NAMALWA (cell line): ENCODE data around the gene MRPL20.
"Not testable (repeated sequence)": the region's sequence is repeated elsewhere in the genome, so short reads cannot be mapped to it uniquely, and the experiment has no call there.

Experiments
- DNase-seq: peaks from one replicate; pipeline ENCODE4 v3.0.0-alpha.2; 2015; ENCODE audit warnings: low spot score

MRPL20 gene

DNA sequence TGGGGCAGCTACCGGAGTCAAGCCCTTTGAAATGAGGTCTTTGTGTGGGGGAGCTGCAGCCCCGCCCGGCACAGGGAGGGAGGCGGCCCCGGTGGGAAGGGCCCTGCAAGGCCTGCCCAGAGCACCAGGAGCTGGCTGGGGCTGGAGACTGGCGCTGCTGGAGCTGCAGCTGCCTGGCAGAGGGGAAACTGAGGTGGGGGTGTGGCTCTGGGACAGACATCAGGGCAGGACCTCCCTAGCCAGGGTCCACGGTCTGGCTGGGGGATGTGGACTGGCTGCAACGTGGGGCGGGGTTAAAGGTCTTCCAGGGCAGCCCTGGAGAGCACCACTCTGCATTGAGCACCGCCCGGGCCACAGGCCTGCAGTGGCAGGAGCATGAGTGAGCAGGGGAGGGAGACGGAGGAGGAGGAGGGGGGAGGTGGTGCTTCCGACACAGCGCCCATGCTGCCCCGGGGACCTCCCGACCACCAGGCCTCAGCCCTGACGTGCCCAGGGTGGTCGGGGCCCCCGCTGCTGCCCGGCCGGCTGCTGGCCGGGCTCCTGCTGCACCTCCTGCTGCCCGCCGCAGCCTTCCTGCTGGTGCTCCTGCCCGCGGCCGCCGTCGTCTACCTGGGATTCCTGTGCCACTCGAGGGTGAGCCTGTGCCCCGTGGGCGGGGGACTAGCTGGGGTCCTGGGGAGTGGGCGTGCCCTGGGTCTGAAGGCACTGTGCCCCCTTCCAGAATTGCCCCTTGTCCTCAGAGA is 18.8 kb upstream of the MRPL20 start:
- no peak for DNase-seq

DNA sequence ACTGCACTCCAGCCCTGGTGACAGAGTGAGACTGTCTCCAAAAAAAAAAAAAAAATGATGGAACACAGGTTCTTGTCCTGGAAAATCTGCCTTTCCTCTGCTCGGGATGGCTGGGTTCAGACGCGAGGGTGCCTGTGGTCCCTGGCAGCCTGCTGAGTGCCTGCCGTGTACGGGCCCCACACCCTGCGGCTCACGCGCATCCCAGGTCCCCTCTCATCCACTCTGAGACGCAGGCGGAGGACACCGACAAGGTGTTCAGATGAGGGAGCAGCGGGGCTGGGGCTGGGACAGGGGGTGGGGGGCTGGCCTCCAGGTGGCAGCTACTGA is 18.3 kb upstream of the MRPL20 start:
- no peak for DNase-seq

DNA sequence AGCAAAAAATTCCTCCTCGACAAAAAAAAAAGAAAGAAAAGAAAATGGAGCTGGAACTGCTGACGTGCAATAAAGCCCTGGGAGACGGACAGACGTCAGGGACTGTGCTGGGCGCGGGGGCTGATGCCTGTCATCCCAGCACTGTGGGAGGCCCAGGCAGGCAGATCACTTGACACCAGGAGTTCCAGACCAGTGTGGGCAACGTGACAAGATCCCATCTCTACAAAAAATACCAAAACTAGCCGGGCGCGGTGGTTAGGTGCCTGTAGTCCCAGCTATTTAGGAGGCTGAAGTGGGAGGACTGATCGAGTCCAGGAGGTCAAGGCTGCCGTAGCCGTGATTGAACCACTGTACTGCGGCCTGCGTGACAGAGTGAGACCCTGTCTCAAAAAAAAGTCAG is 17.6 kb upstream of the MRPL20 start:
- no peak for DNase-seq

DNA sequence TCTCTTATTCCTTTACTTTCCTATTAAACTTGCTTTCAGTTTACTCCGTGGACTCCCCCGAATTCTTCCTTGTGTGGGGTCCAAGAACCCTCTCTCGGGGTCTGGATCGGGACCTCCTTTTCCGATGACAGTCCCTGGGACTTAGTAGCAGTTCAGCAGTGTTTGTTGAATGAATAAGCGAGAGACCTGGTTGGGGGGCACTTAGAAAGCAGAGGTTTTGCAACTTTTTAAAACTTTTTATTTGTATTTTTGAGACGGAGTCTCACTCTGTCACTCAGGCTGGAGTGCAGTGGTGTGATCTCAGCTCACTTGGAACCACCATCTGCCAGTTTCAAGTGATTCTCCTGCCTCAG is 16.1 kb upstream of the MRPL20 start:
- DNase-seq = no peak

DNA sequence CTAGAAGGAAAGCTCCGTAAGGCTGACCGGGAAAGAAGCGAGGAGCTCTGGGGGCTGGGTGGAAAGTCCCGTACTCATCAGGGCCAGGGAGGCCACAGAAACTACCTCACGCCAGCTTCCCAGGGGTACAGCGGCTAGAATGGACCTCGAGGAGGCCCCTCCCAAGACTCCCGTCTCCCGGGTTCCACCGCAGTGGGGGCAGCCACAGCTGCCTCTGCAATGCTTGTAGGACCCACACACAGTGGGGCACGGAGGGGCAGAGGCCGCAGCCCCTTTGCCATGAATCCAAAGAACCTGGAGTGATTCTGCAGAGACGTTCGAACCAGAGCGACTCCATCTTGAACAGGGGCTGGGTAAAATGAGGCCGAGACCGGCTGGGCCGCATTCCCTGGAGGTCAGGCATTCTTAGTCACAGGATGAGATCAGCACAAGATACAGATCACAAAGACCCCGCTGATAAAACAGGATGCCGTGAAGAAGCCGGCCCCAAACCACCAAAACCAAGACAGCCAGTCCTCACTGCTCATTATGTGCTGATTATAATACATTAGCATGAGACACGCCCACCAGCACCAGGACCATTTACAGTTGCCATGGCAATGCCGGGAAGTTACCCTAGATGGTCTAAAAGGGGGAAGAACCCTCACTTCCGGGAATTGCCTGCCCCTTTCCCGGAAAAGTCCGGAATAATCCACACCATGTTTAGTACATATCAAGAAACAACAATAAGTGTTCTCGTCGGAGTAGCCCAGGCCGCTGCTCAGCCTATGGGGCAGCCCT is 15.6 kb upstream of the MRPL20 start:
- DNase-seq = peak; percentile 71

DNA sequence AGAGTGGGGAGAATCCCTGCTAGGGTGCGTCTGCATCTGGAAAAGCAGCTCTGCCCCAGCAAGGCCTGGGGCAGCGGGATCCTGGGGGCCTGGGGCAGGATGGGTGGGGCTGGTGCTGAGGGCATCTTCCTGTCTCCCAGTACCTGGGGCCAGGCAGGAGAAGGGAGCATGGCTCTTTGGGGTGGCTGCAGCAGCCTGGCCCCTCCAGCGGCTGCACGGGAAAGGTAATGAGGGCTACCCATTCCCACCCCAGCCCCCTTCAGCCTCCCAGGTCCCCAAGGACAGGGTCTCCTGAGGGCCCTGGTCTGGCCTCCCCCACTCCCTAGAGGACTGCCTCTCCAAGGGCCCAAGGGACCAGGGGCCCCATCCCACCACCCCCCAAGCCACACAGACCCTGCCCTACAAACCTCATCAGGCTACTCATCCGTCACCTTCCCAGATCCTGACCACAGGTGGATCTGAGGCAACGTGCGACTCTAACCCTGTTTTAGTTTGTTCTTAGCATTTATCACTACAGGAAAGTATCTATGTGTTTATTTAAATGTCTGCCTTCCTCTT is 14.9 kb upstream of the MRPL20 start:
- DNase-seq = no peak

DNA sequence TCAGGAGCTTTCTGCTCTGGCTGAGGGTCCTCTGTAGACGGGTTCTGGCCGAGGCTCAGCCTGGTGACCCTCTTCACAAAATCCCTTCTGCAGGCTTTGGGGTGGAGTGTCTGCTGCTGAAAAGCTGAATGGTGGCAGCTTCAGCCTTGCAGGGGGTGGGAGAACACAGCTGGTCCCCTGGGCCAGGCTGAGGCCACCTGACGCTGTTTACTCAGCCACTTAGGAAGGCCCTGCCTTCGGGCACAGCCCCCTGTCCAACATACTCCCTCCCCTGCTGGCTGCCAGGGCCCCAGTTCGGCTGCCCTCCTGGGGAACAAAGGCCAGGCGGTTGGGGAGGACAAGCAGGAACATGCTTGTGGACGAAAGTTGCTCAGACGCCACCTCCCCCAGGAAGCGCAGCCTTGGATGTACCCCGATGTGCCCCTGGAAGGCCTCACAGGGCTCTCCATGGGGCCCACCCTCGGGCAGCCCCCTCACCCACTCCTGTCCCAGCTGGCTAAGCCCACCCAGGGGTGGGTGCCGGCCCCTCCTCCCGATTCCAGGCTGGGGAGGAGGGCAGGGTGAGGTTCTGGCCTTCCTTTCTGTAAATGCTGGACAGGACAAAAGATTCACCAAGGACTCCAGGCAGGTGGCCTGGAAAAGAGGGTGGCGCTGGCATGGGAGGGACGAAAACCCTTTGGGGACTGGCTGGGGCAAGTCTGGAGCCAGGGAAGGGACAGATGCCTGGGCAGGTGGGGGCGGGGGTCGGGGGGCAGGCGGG is 14.2 kb upstream of the MRPL20 start, which contains the start of gene ANKRD65:
Gene ANKRD65, minus strand, starts transcription at position 130 of the 760 bp plus-strand sequence. CDS start 271 bp downstream, outside the sequence.
- DNase-seq = no peak

DNA sequence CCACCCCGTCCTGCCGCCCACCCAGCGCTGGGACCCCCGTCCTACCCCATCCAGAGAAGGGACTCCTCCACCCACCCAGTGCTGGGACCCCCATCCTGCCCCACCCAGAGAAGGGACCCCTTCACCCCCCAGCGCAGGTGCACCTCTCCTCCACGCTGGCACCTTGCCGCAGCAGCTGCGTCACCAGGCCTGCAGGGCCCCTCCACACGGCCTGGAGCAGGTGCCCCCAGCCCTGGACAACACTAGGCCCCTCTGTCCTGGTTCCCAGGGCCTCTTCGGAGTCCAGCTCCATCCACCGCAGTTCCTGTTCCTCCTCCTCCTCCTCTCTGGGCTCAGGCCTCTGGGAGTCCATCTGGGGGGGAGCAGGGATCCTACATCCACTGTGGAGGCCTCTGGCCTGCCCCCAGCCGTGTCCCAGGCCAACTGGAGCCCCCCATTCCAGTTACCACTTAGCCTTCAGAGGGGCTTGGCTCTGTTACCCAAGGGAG is 13.6 kb upstream of the MRPL20 start:
- DNase-seq = no peak

DNA sequence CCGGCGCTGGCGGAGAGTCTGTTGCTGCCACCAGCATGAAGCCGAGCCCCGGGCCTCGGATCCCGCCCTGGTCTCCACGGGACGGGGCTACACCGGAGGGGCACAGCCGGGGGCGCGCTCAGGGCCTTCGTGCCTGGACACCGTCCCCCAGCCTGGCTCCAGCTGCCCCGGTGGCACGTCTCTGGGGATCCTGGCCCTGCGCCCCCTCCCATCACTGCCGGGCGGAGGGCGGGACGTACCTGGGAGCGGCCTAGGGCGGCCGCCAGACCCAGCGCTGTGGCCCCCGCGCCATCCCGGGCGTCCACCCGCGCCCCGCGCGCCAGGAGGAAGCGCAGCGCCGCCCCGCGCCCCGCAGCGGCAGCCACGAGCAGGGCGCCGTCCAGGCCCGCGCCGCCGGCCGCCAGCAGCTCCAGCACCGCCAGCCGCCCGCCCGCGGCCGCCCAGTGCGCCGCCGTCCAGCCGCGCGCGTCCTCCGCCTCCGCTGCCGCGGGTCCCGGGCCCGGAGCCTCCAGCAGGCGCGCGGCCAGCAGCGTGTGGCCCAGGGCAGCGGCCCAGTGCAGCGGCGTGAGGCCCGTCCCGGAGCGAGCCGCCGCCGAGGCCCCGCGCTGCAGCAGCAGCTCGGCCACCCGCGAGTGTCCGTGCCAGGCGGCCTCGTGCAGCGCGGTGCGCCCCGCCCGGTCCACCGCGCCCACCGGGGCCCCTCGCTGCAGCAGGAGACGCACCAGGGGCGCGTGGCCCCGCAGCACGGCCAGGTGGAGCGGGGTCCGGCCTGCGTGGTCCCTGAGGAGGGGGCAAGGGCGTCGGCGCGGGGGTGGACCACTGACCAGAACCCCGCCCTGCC is 12.9 kb upstream of the MRPL20 start:
- DNase-seq = no peak

DNA sequence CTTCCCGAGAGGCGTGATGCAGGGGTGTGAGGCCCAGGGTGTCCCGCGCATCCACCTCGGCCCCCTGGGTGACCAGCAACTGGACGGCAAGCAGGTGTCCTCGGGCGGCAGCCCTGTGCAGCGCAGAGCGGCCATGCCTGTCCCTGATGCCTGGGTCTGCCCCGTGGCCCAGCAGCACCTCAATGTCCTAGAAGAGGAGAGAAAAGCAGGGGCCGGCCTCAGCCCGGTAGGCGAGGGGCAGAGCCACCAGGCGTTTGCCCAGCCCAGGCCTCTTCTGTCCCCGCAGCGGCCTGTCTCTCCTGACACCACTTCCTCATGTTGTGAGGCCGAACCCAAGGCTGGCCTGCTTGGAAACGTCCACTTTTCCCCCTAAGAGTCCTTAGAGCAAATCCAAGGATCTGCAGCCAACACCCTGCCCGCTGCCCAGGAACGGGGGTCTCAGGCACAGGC is 12.3 kb upstream of the MRPL20 start:
- DNase-seq = no peak

DNA sequence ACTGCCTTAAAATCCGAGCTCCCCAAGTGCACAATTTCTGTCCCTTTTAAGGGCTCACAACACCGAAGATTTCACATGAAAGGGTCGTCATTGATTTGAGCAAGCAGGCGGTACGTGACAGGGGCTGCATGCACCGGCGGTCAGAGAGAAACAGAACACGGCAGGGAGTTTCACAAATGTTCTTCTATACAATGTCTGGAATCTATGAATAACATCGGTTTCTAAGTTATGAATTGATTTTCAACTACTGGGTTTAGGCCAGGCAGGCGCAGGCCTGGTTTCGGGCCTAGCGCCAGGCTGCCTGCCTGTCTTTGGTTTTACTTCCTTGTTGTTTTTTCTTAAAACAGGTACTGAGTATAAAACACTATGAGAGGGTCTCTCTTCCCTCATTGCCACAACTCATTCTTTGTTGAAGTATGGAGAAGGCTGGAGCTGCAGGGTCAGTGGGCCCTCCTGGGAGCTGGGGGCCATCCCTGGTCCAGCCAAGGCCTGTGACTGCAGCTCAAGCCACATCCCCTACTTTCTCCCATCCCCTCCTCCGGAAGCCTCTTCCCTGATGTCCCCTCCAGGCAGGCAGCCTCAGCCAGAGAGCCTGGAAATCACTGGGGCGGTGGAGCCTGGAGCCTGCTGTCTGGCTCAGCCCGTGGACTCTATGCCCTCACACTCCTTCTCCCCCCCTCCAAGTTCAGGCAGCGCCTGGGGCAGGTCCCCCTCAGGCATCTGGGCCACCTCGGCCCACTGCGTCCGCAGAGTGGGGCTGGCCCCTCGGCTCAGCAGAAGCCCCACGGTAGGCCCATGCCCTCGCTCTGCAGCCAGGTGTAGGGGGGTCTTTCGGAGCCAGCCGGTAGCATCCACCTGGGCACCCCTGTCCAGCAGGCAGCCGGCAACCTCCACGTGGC is 11.6 kb upstream of the MRPL20 start:
- DNase-seq = no peak

DNA sequence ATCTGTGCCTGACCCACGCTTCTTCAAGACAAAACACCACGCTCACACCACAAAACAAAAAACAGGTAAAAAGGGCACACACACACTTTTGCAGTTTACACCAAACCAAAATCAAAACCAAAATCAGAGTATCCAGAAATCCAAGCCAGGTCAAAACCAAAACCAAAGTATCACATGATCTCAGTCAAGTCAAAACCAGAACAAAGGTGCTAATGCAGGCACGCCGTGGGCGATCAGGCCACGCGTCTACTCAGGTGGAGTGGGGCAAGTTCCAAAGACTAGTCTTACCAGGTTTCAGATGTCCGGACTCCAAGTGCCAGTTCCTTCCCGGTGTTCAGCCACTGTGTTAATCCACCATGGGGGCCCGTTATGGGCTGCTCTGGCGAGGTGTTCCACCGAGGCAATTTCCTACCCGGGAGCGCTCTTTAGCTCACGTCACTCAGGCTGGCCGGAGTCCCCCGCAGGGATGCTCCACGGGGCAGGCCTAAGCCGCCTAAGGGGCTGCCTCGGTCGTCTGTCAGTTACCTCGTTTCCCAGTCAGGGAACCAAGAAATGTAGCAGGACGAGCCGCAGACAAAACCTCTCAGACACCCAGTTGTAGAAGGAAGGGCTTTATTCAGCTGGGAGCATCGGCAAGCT is 10.9 kb upstream of the MRPL20 start:
- not testable (repeated sequence) for DNase-seq

DNA sequence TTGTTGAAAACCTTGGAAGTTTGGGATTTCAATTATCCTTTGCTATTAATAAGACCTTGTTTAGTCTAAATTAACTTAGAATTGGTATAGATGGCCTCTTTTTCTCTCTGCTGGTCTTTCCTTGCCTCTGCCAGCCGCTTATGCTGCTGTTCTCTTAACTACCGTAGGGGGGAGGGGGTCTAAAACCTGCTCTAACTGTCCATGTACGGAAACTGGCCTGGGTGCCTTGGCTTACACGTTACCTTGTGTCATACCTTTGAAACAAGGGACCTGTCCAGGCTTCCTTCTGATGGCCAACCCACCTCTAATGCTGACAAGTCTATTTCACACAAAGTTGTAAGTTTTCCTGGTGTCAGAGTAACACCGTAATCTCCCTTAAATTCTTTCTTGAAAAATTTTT is 10.3 kb upstream of the MRPL20 start:
- DNase-seq = not testable (repeated sequence)

DNA sequence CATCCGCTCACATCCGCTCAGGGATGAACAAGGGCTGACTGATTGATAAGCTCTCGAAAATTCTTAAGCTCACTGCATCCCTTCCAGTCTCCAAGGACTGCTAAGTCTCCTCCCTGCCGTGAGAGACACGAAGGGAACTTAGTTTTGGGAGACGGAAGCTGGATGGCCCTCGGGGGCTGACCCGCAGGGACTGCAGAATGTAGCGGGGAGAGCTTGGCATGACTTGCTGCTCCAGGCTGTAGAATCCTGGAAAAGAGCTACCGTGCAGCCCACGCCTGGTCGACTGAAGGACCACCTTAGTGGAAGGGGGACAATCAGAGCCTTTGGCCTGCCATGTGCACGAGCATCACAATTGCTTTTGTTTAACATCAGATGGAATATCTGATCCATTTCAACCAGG is 8.7 kb upstream of the MRPL20 start:
- DNase-seq = no peak

DNA sequence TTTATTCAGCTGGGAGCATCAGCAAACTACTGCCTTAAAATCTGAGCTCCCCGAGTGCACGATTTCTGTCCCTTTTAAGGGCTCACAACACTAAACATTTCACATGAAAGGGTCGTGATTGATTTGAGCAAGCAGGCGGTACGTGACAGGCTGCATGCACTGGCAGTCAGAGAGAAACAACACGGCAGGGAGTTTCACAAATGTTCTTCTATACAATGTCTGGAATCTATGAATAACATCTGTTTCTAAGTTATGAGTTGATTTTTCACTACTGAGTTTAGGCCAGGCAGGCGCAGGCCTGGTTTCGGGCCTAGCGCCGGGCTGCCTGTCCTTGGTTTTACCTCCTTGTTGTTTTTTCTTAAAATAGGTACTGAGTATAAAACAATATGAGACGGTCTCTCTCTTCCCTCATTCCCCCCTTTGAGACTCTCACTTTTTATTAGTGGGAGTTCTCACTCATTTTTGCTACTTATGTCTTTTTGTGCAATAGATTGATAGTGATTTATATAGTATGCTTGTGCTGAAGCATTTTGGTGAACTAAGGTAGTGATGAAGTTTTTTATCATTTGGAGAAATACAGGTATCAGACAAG is 5.3 kb upstream of the MRPL20 start:
- DNase-seq = not testable (repeated sequence)

DNA sequence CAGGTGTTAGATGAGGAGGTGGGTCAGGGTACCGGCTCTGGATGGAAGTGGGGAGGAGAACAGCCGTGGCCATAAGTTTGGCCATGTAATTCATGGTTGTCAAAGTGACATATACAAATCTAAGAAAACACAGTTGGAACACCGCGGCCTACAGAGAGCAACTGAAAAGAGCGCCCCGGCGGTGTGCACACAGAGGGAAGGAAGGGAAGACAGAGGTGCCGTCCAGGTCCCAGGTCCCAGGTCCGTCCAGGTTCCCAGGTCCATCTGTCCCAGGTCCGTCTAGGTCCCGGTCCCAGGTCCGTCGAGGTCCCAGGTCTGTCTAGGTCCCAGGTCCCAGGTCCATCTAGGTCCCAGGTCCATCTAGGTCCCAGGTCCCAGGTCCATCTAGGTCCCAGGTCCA is 4.5 kb upstream of the MRPL20 start:
- DNase-seq = no peak

DNA sequence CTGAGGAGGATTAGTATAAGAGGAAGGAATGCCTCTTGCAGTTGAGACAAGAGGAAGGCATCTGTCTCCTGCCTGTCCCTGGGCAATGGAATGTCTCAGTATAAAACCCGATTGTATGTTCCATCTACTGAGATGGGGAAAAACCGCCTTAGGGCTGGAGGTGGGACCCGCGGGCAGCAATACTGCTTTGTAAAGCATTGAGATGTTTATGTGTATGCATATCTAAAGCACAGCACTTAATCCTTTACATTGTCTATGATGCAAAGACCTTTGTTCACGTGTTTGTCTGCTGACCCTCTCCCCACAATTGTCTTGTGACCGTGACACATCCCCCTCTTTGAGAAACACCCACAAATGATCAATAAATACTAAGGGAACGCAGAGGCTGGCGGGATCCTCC is 3.1 kb upstream of the MRPL20 start:
- not testable (repeated sequence) for DNase-seq

DNA sequence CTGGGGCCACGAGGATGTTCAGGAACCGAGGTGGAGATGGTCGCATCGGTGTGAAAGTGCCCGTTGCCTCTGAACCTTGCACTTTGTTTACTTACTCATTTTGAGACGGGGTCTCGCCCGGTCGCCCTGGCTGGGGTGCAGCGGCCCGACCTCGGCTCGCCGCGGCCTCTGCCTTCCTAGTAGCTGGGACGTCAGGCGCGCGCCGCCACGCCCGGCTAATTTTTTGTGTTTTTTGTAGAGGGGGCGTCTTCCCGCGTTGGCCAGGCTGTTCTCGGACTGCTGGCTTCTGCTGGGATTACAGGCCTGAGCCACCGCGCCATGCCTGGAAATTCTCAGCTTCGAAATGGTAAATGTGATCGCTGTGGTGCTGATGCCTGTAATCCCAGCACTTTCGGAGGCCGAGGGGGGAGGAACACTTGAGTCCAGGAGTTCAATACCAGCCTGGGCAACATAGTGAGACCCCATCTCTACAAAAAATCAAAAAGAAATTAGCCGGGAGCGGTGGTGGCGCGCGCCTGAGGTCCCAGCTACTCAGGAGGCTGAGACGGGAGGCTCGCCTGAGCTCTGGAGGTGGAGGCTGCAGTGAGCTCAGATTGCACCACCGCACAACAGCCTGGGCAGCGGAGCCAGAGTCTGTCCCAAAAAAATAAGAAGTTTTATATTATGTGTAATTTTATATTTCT is 684 bp upstream of the MRPL20 start:
- peak; percentile 83 for DNase-seq
